CD4-positive, CD25-positive, alpha-beta regulatory T cell (primary cell): ENCODE measurements around the gene EID3. TPM values are rescaled to one million over a fixed set of nuclear protein-coding genes. Genes with fewer than 3 reads are reported as not detected.

ENCODE experiments used
- ATAC-seq, 2 donors: fragments of 150-1000 bp; cut with Tn5 transposase; one replicate each; pipeline ENCODE4 v1.10.0; 2021; ENCODE audit warnings: low read depth in 2 of 2, moderate number of reproducible peaks in 2 of 2, moderate library complexity in 1 of 2
- DNase-seq, 3 donors: peaks; one replicate each; pipeline versions ENCODE4 v3.0.0 to v3.0.0-alpha.2; 2012 to 2022; ENCODE audit warnings: mixed read lengths in 1 of 3
- H3K27ac ChIP-seq: one replicate; pipeline ENCODE4 v1.7.0; 2013; ENCODE audit warnings: mild to moderate bottlenecking, low read length; ENCODE audit not compliant: insufficient read depth, poor library complexity, severe bottlenecking
- H3K27me3 ChIP-seq: one replicate; pipeline ENCODE4 v1.7.0; 2013; ENCODE audit warnings: low read length; ENCODE audit not compliant: control insufficient read depth, insufficient read depth
- H3K36me3 ChIP-seq: one replicate; pipeline ENCODE4 v1.7.0; 2013; ENCODE audit warnings: mild to moderate bottlenecking, low read length, moderate library complexity; ENCODE audit not compliant: control insufficient read depth, insufficient read depth
- H3K4me1 ChIP-seq: 2 replicates; pipeline ENCODE4 v1.7.0; 2013; ENCODE audit warnings: mild to moderate bottlenecking, low read length; ENCODE audit not compliant: insufficient read depth, control insufficient read depth, poor library complexity, severe bottlenecking
- H3K4me3 ChIP-seq: one replicate; pipeline ENCODE4 v1.7.0; 2013; ENCODE audit warnings: low read depth, mild to moderate bottlenecking, low read length, moderate library complexity
- H3K9me3 ChIP-seq, 2 experiments: 1 replicate in 1 of 2; 2 replicates in 1 of 2; pipeline ENCODE4 v1.7.0; 2013; ENCODE audit warnings: low read length in 2 of 2, mild to moderate bottlenecking in 1 of 2, moderate library complexity in 1 of 2; ENCODE audit not compliant: control insufficient read depth in 2 of 2
- H3K27ac Mint-ChIP-seq, 3 donors: one replicate each; pipeline ENCODE4 v1.8.0; 2020 to 2022; ENCODE audit warnings: mild to moderate bottlenecking in 3 of 3, mixed read lengths in 3 of 3, moderate library complexity in 2 of 3
- H3K27me3 Mint-ChIP-seq: one replicate; pipeline ENCODE4 v1.8.0; 2022; ENCODE audit warnings: mild to moderate bottlenecking, mixed read lengths
- H3K36me3 Mint-ChIP-seq: one replicate; pipeline ENCODE4 v1.8.0; 2020; ENCODE audit warnings: mixed read lengths
- H3K4me1 Mint-ChIP-seq, 4 donors: one replicate each; pipeline ENCODE4 v1.8.0; 2020 to 2022; ENCODE audit warnings: mixed read lengths in 4 of 4, mild to moderate bottlenecking in 1 of 4
- H3K4me3 Mint-ChIP-seq, 4 donors: one replicate each; pipeline ENCODE4 v1.8.0; 2020 to 2022; ENCODE audit warnings: mild to moderate bottlenecking in 4 of 4, mixed read lengths in 4 of 4, moderate library complexity in 3 of 4
- H3K9me3 Mint-ChIP-seq, 7 donors: one replicate each; pipeline ENCODE4 v1.8.0; 2020 to 2022; ENCODE audit warnings: mixed read lengths in 7 of 7, mild to moderate bottlenecking in 3 of 7, moderate library complexity in 2 of 7
- polyA plus RNA-seq, 4 donors: library from polyadenylated mRNA; unstranded; fragments of 300-500 nt; fragmentation: Illumina TruSeq; gene quantifications; one replicate each; pipeline ENCODE4 v1.2.3, GENCODE V29; 2021
- total RNA-seq: library from RNA; stranded (reverse); gene quantifications from one replicate; pipeline ENCODE4 v1.2.3, GENCODE V29; 2022

EID3 gene
- total and polyA plus RNA-seq, 5 donors from 2014 or later: 10.8 to 15.6 (median 14.8) TPM

GRCh38 chr12:104352106-104352713, 48.7 kb downstream of the EID3 start:
- DNase-seq: no peak
- Histone ChIP-seq H3K36me3 (peaks cover 29% of the 10 kb centered on the region), H3K27ac (no peak overlapping the region), H3K4me1 (no peaks in the 10 kb centered on the region), H3K27me3 (no peaks in the 10 kb centered on the region), H3K4me3 (no peak overlapping the region), H3K9me3 (no peaks in the 10 kb centered on the region)
- no peaks in the 10 kb centered on the region for H3K27me3 Mint-ChIP-seq
- H3K36me3 Mint-ChIP-seq: peaks cover 19% of the 10 kb centered on the region
- no peak overlapping the region for H3K4me3 Mint-ChIP-seq
- H3K27ac Mint-ChIP-seq: no peak overlapping the region
- H3K4me1 Mint-ChIP-seq: peaks cover 0 to 5% (median 0%) of the 10 kb centered on the region in 4 donors
- H3K9me3 Mint-ChIP-seq: no peaks in the 10 kb centered on the region
- ATAC-seq: no peak

GRCh38 chr12:104353012-104353981, 49.8 kb downstream of the EID3 start:
- Histone ChIP-seq H3K27me3 (no peaks in the 10 kb centered on the region), H3K9me3 (no peaks in the 10 kb centered on the region), H3K4me3 (no peak overlapping the region), H3K36me3 (peaks cover 20% of the 10 kb centered on the region), H3K4me1 (no peaks in the 10 kb centered on the region), H3K27ac (no peak overlapping the region)
- DNase-seq (no peak), ATAC-seq (no peak)
- Mint-ChIP-seq H3K4me1 (peaks cover 0 to 8% (median under 1%) of the 10 kb centered on the region in 4 donors), H3K27ac (peak overlapping the region in 1 of 3 donors; percentile 52), H3K36me3 (peaks cover 17% of the 10 kb centered on the region), H3K9me3 (no peaks in the 10 kb centered on the region), H3K27me3 (no peaks in the 10 kb centered on the region), H3K4me3 (no peak overlapping the region)

- H3K27me3 ChIP-seq: no peaks in the 10 kb centered on the region
- H3K27ac ChIP-seq: no peak overlapping the region
- H3K4me1 ChIP-seq: no peaks in the 10 kb centered on the region
- no peak overlapping the region for H3K4me3 Mint-ChIP-seq
- no peaks in the 10 kb centered on the region for H3K9me3 ChIP-seq
- no peak overlapping the region for H3K27ac Mint-ChIP-seq
- H3K27me3 Mint-ChIP-seq: no peaks in the 10 kb centered on the region
- no peak overlapping the region for H3K4me3 ChIP-seq
- H3K9me3 Mint-ChIP-seq: peaks cover 0 to 2% (median 0%) of the 10 kb centered on the region in 7 donors
- H3K36me3 ChIP-seq: peaks cover 10% of the 10 kb centered on the region
- ATAC-seq (no peak), DNase-seq (no peak)
- peaks cover 9% of the 10 kb centered on the region for H3K36me3 Mint-ChIP-seq
- peaks cover 0 to 9% (median 1%) of the 10 kb centered on the region in 4 donors for H3K4me1 Mint-ChIP-seq
Observed at GRCh38 chr12:104354167-104354867, 50.8 kb downstream of the EID3 start.

Other genes starting within 250 kb of the EID3 start
- 14.9 TPM for gene HCFC2, start 239.2 kb upstream of the EID3 start, total RNA-seq
- 1 to 10 TPM; 5.1 to 9.3 (median 7.5) TPM for gene HCFC2, start 239.2 kb upstream of the EID3 start, polyA plus RNA-seq
- 15.4 TPM for gene NFYB, start 165.5 kb upstream of the EID3 start, total RNA-seq
- gene NFYB, start 165.5 kb upstream of the EID3 start, polyA plus RNA-seq: 10 to 100 TPM; 30.7 to 48.0 (median 44.2) TPM
- gene TXNRD1, start 88.0 kb upstream of the EID3 start, total RNA-seq: 47.7 TPM
- 10 to 100 TPM; 26.5 to 43.4 (median 31.4) TPM for gene TXNRD1, start 88.0 kb upstream of the EID3 start, polyA plus RNA-seq
- gene CHST11, start 153.2 kb downstream of the EID3 start, total RNA-seq: 192 TPM
- 100 to 1,000 TPM in 2 of 4 donors, 10 to 100 TPM in 2; 70.2 to 114 (median 99.5) TPM for gene CHST11, start 153.2 kb downstream of the EID3 start, polyA plus RNA-seq